HG03442 (cell line): ENCODE data around the gene CDH12.
"Not testable (repeated sequence)": the region's sequence is repeated elsewhere in the genome, so short reads cannot be mapped to it uniquely, and the experiment has no call there.

Experiments
- ATAC-seq: cut with Tn5 transposase; IDR thresholded peaks from one replicate; pipeline ENCODE4 v1.9.1; 2021; ENCODE audit warnings: mild to moderate bottlenecking, moderate library complexity; ENCODE audit not compliant: unreplicated experiment

Gene CDH12

DNA sequence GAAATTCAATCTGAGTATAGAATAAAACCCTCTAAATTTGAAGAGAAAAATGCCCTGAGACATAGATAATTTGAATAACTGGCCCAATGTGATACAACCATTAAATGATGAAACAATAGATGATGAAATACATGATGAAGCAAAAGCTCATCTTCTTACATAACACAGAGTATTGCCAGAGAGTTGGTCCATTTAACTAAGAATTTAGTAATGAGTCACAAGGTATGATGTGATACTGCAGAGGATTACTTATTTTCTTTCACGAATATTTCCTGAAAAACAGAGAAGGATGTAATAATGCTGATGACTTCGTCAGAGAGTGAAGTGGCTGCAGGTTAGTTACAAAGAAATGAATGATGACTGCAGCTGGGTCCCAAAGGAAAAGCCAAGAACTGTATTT, 379.3 kb downstream of the CDH12 start:
- no peak for ATAC-seq

DNA sequence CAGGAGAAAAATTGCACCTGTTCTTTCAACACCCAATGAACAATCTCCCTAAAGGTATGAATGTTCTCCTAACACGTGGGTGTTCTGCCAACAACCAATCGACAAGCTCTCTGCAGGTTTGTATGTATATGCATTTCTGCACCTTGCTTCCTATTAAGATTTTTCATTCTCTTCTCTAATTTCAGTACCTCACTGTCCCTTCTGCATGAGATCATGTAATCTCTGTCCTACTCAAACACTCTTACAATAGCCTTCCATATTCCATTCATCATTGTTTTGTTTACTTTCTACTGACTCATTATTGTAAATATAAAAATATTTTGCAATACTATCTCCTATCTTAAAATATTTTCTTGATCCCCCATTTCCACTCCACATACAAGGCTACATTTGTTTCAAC, 382.0 kb downstream of the CDH12 start:
- ATAC-seq = no peak

- no peak for ATAC-seq
Observed at GRCh38 chr5:22470408-22470807, 382.7 kb downstream of the CDH12 start.

DNA sequence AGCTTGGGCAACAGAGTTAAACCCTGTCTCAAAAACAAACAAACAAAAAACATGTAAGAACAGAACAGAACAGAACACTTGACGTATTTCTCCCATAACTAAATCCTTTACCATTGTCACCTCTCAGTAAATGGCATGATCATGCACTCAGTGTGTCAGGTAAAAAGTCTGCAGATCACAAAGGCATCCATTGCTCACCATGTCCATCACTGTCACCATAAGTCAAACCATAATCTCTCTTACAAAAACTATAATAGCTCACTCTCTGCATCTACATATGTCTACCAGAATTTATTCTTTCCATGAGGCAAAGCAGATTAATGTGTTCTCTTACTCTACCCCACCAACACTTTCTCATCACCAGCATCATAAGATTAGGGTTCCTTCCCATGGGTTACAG, 387.5 kb downstream of the CDH12 start:
- no peak for ATAC-seq

DNA sequence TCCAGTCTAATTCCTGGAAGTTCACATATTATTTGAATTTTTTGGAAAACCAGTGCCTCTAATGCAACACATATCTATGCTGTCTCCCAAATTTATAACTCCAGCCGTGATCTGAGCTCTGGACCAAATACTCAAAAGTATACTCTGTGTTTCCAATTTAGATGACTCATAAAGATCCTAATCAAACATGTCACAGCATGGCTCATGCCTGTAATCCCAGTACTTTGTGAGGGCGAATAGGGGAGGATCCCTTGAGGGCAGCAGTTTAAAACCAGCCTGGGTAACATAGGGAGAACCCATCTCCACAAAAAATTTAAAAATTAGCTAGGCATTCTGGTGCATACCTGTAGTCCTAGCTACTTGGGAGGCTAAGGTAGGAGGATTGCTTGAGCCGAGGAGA, 388.0 kb downstream of the CDH12 start:
- ATAC-seq = no peak

GRCh38 chr5:22460189-22460588, 393.0 kb downstream of the CDH12 start:
- no peak for ATAC-seq

GRCh38 chr5:22432905-22433304, 420.2 kb downstream of the CDH12 start:
- no peak for ATAC-seq

DNA sequence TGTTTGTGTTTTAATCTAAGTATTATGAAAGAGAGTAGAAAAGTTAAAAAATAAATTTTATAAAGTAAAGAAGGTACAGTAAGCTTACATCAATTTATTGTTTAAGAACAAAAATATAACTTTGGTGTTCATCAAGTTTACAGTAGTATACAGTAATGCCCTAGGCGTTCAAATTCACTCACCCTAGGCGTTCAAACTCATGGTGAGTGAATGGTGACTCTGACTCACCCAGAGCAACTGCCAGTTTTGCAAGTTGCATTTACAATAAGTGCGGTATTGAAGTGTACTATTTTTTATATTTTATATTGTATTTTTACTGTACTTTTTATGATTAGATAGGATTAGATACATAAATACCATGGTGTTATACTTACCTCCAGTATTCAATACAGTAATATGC, 421.3 kb downstream of the CDH12 start:
- no peak for ATAC-seq

- ATAC-seq = no peak
Observed at GRCh38 chr5:22431406-22431805, 421.7 kb downstream of the CDH12 start.

DNA sequence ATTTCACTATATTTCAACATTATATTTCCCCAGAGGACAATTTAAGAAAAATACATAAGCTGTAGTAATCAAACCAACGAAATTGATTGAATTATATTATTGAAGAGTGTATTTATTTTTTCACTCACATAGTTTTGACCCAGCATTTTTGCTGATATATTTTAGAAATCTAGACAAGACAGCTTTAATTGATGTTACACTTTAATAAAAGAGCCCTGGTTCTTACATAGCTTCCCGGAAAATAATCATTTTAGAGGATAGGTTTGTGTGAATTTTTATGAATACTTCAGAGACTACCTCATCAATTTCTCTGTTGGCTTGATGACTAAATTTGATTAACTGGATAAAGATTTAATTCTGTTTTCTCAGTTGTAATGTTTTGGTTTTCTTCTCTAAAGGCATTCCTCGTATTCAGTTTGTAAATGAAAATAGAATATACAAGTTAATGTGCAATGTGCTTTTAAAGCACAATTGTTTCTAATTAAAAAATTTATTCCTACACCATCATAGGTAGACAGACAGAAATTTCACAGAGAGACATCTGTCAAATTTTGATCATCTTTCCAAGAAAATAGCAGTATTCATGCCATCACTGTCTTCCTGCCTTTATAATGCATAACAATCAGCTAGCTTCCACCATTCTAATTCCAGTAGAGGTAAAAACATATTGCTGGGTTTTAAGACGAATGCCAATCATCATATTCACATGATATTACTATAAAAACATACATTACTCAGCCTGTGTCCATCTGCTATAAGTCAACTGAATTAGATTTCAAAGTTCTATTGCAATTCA, 441.4 kb downstream of the CDH12 start:
- ATAC-seq = no peak

DNA sequence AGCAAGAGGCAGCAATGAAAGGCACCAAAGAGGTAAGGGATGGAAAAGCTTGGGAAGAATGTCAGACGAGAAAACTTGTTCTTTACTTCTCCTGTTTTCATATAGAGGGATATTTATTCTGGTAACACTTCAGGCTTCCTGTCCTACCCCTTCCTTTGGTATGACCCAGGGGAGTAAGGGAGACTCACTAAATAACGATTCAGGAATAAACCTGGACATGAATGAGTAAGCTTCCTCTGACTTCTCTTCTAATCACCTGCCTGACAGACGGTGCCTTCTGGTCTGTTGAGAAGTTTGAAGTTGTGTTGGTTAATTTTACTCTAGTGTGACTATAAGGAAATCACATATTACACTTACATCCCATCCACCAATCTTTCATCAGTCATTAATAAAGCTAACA, 461.2 kb downstream of the CDH12 start:
- ATAC-seq = no peak

DNA sequence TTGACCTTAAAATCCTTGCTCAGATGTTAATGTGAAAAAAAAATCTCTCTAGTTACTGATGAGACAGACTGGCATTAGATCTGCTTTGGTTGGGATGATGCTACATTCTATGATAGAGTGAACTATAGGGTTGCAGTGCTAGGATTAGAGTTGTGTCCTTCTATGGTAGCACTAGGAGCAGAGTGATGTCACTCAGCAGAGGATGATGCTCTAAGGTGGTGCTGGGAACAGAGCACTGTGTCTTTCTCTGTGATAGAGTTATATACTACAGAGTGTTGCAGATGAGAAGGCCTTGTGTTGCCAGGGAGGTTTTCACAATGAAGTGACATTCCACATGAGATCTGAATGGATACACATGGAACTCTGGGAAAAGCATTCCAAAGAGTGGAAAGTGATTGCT, 462.3 kb downstream of the CDH12 start:
- ATAC-seq = no peak

DNA sequence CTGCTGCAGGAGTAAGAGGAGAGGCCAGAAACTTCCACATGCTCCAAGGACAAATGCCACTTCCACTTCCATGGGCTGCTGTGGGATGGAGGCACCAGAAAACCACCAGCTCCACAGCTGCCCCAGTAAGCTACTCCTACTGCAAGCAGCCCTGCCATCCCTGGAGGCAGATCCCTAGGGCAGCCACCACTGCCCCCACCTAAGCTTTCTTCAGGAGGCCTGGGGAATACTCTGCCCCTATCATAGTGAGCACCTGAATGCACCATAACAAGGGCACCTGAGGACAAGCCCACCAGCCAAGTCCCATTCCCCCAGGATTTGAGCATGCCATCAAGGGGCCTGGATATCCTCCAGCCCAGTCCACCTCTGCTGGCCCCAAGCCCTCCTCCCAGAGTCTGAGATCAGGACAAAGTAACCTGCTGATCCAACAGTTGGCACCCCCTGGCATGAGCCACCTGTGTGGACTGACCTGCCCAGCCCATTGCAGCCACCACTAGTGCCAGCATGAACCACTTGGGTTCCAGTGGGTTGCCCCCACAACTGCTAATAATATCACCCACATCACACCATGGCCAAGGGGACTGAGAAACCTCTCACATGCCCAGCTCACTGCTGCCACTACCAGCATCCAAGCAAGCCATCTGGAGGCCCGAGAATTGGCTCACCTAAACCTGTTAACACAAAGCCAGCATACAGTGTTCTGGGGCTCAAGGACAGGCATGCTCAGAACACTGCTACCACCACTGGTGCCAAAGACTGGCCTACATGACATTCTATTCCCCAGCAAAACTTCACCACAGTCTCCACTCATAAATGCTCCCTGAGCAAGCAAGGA, 480.1 kb downstream of the CDH12 start:
- ATAC-seq = no peak

- ATAC-seq = no peak
Observed at GRCh38 chr5:22372376-22372775, 480.8 kb downstream of the CDH12 start.

DNA sequence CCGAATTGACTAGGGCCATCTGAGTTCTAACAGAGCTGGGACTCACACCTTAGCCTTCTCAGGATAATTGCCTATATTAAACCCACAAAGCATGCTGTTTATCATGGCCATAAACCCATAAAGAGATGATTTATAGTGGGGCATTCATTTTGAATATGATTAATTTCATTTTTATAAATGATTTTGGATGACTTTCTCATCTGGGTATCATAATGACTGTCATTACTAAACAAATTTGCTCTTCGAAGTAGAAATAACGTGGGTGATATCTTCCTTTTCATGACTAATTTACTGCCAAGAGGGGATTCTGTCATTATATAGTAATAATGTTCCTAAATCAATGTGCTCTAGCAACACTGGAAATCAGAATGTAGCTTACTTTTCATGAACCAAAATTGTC, 498.2 kb downstream of the CDH12 start:
- no peak for ATAC-seq

GRCh38 chr5:22352493-22352892, 500.7 kb downstream of the CDH12 start:
- no peak for ATAC-seq

DNA sequence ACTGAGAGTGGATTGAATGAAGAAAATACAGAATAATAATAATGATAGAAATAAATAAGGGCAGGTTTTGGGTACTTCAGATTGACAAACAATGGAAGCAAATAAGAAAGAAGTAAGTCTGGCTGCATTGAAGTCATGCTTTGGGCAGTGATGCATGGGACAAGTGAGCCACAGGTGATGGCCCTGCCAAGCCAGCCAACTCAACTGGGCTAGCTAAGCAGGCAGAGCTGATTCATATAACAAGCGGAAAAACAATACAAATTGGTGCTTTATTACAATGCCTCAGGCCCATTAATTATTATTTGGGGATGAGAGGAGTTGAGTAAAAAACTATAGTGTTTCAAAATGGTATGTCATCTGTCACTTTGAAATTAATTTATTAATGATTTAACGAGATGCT, 502.0 kb downstream of the CDH12 start:
- ATAC-seq = no peak

DNA sequence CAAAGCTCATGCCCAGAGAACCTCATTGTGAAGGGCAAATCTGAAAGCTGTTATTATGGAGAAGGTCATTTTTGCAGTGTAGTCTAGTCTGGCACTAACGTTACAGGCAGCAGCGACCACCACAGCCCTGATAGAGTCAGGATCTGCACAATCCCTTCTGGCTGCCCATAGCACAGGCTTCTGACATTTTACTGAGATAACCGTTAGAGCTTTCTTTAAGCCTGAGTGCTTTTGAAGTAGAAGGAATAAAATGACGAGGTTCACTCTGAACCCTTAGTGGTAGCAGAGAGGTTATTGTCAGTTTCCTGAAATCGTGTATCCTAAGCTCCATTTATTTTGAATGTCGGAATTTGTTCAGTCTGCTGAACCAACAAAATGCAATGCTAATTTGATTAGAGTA, 505.1 kb downstream of the CDH12 start:
- no peak for ATAC-seq

DNA sequence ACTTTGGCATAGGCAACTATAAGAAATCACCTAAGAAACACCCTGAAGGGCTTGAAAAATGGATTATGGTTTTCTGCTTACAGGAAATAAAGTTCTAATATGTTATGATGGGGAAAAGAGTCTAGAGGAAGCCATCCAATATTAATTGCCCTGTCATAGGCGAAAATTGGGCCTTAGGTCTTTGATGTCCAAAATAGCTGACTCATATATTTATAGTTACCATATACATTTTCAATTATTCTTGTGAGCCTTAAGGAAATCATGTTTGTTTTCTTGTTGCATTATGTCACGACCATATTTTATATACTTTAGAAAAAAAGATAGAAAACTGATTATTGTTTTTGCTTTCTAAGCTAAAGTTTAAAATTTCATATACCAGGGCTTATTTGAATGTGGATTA, 509.1 kb downstream of the CDH12 start:
- ATAC-seq = no peak

GRCh38 chr5:22341406-22341805, 511.7 kb downstream of the CDH12 start:
- no peak for ATAC-seq

DNA sequence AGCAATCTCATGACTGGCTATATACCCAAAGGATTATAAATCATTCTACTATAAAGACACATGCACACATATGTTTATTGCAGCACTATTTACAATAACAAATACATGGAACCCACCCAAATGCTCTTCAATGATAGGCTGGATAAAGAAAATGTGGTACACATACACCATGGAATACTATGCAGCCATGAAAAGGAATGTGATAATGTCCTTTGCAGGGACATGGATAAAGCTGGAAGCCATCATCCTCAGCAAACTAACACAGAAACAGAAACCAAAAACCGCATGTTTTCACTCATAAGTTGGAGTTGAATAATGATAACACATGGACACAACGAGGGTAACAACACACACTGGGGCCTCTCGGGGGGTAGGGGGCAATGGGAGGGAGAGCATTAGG, 520.2 kb downstream of the CDH12 start:
- not testable (repeated sequence) for ATAC-seq

GRCh38 chr5:22329683-22330082, 523.5 kb downstream of the CDH12 start:
- no peak for ATAC-seq
